ENCODE measurements around the gene ATG2B.

- TF ChIP-seq CTCF (IDR thresholded peaks at IDR 0.05), result no peak
- TF ChIP-seq EP300 (IDR thresholded peaks at IDR 0.05), result no peak
Measured at GRCh38 chr14:96281486-96281885, 81.7 kb downstream of the ATG2B start.

All from tibial nerve (tissue), 4 donors.